ENCODE data around the gene TRNP1. TPM values are rescaled to one million over a fixed set of nuclear protein-coding genes. Genes with fewer than 3 reads are reported as not detected.

The TRNP1 gene
- total RNA-seq, 2 donors from 2014 or later, result 10.7 to 13.2 TPM

GRCh38 chr1:27011976-27012563 is 18.6 kb downstream of the TRNP1 start:
- intact Hi-C loops (cut with DNase I), result no loop called here

GRCh38 chr1:27015260-27015659 is 21.8 kb downstream of the TRNP1 start:
- intact Hi-C loops (cut with DNase I), result no loop called here
- DNase-seq (ENCODE audit: low spot score), result no peak

More at GRCh38 chr1:27011976-27012563, 18.6 kb downstream of the TRNP1 start:
- no peak for DNase-seq (ENCODE audit: low spot score)

- no peak for DNase-seq (ENCODE audit: low spot score)
- intact Hi-C loops (cut with DNase I), result no loop called here
Observed at GRCh38 chr1:27016376-27016775, 22.9 kb downstream of the TRNP1 start.

GRCh38 chr1:27017207-27017606 is 23.7 kb downstream of the TRNP1 start:
- no peak for DNase-seq (ENCODE audit: low spot score)
- intact Hi-C loops (cut with DNase I), result no loop called here

GRCh38 chr1:27018316-27018715 is 24.8 kb downstream of the TRNP1 start:
- DNase-seq (ENCODE audit: low spot score), result no peak
- intact Hi-C loops (cut with DNase I), result no loop called here

- DNase-seq (ENCODE audit: low spot score), result no peak
- intact Hi-C loops (cut with DNase I), result no loop called here
Observed at GRCh38 chr1:27021354-27022031, 28.0 kb downstream of the TRNP1 start.

GRCh38 chr1:27025718-27026117 is 32.2 kb downstream of the TRNP1 start:
- no peak for DNase-seq (ENCODE audit: low spot score)
- intact Hi-C loops (cut with DNase I), result no loop called here

- DNase-seq (ENCODE audit: low spot score), result peak; percentile 89
Observed at GRCh38 chr1:27026621-27027574, 33.4 kb downstream of the TRNP1 start.

GRCh38 chr1:27027575-27028250 is 34.2 kb downstream of the TRNP1 start:
- no peak for DNase-seq (ENCODE audit: low spot score)
- intact Hi-C loops (cut with DNase I), result no loop called here

More at GRCh38 chr1:27026621-27027574, 33.4 kb downstream of the TRNP1 start:
- intact Hi-C loops (cut with DNase I), result no loop called here

- DNase-seq (ENCODE audit: low spot score), result no peak
- intact Hi-C loops (cut with DNase I), result no loop called here
Observed at GRCh38 chr1:27029517-27029916, 36.0 kb downstream of the TRNP1 start.

- intact Hi-C loops (cut with DNase I), result no loop called here
- peak; percentile 93 for DNase-seq (ENCODE audit: low spot score)
Observed at GRCh38 chr1:27031235-27032118, 38.0 kb downstream of the TRNP1 start.

- no peak for DNase-seq (ENCODE audit: low spot score)
- intact Hi-C loops (cut with DNase I), result no loop called here
Observed at GRCh38 chr1:27032119-27032461, 38.6 kb downstream of the TRNP1 start.

- DNase-seq (ENCODE audit: low spot score), result no peak
- intact Hi-C loops (cut with DNase I), result no loop called here
Observed at GRCh38 chr1:27033043-27033746, 39.7 kb downstream of the TRNP1 start.

GRCh38 chr1:27035344-27035743 is 41.9 kb downstream of the TRNP1 start:
- intact Hi-C loops (cut with DNase I), result no loop called here
- DNase-seq (ENCODE audit: low spot score), result no peak

- no peak for DNase-seq (ENCODE audit: low spot score)
- intact Hi-C loops (cut with DNase I), result no loop called here
Observed at GRCh38 chr1:27036718-27037117, 43.2 kb downstream of the TRNP1 start.

GRCh38 chr1:27037518-27037917 is 44.0 kb downstream of the TRNP1 start:
- intact Hi-C loops (cut with DNase I), result no loop called here

GRCh38 chr1:27038020-27038419 is 44.5 kb downstream of the TRNP1 start:
- intact Hi-C loops (cut with DNase I), result no loop called here
- DNase-seq (ENCODE audit: low spot score), result no peak

More at GRCh38 chr1:27037518-27037917, 44.0 kb downstream of the TRNP1 start:
- no peak for DNase-seq (ENCODE audit: low spot score)

- intact Hi-C loops (cut with DNase I), result loop anchor here (5.0 to 10.0 kb wide), 2 partner anchors 45 to 52 kb away; no protein-coding TSS in a partner anchor
Observed at GRCh38 chr1:27042670-27043069, 49.2 kb downstream of the TRNP1 start.

More at GRCh38 chr1:27042670-27043069, 49.2 kb downstream of the TRNP1 start:
- no peak for DNase-seq (ENCODE audit: low spot score)

Data from posterior vena cava (tissue), 2 donors.